GM23338 (cell line): ENCODE results near the gene CDH4. TPM values are rescaled to one million over a fixed set of nuclear protein-coding genes. Genes with fewer than 3 reads are reported as not detected.

Source experiments
- ATAC-seq: fragments of 200-7000 bp; cut with Tn5 transposase; 3 replicates; pipeline ENCODE4 v1.9.1; 2020
- DNase-seq: peaks from one replicate; pipeline ENCODE4 v3.0.0-alpha.2; 2015; ENCODE audit warnings: low spot score
- H2AFZ ChIP-seq: fragments of 200-600 bp; sonication (generic); 2 replicates; pipeline ENCODE4 v1.8.0; 2016; ENCODE audit warnings: antibody characterized with exemption, mild to moderate bottlenecking, moderate library complexity
- H3F3A ChIP-seq: fragments of 200-600 bp; sonication (generic); replicated peaks from 2 replicates; pipeline ENCODE4 v1.8.0; 2017; ENCODE audit warnings: antibody characterized with exemption, mixed run types, low read depth
- H3K27ac ChIP-seq: fragments of 200-600 bp; sonication (generic); 2 replicates; pipeline ENCODE4 v1.6.1; 2016; ENCODE audit warnings: low read depth
- H3K27me3 ChIP-seq: fragments of 200-600 bp; sonication (generic); 2 replicates; pipeline ENCODE4 v1.8.0; 2016; ENCODE audit warnings: mild to moderate bottlenecking, mixed run types, moderate library complexity; ENCODE audit not compliant: insufficient read depth
- H3K36me3 ChIP-seq: fragments of 200-600 bp; sonication (generic); 2 replicates; pipeline ENCODE4 v1.8.0; 2016; ENCODE audit warnings: mild to moderate bottlenecking; ENCODE audit not compliant: insufficient read depth
- H3K4me1 ChIP-seq: fragments of 200-600 bp; sonication (generic); 2 replicates; pipeline ENCODE4 v1.8.0; 2016; ENCODE audit warnings: mild to moderate bottlenecking, moderate library complexity; ENCODE audit not compliant: insufficient read depth
- H3K4me2 ChIP-seq: fragments of 200-600 bp; sonication (generic); 2 replicates; pipeline ENCODE4 v1.7.1; 2017; ENCODE audit warnings: mixed run types
- H3K4me3 ChIP-seq: fragments of 200-600 bp; sonication (generic); 2 replicates; pipeline ENCODE4 v1.6.1; 2016; ENCODE audit warnings: mixed run types
- H3K79me2 ChIP-seq: fragments of 200-600 bp; sonication (generic); replicated peaks from 2 replicates; pipeline ENCODE4 v1.8.0; 2017; ENCODE audit warnings: mild to moderate bottlenecking; ENCODE audit not compliant: insufficient read depth
- H3K9me2 ChIP-seq: fragments of 200-600 bp; sonication (generic); 2 replicates; pipeline ENCODE4 v1.8.0; 2017; ENCODE audit not compliant: insufficient read depth
- H4K20me1 ChIP-seq: fragments of 200-600 bp; sonication (generic); replicated peaks from 2 replicates; pipeline ENCODE4 v1.8.0; 2017; ENCODE audit warnings: mild to moderate bottlenecking; ENCODE audit not compliant: insufficient read depth
- H3K27ac Mint-ChIP-seq: 2 replicates; pipeline ENCODE4 v1.8.0; 2020; ENCODE audit warnings: inconsistent platforms, mild to moderate bottlenecking, moderate library complexity, mixed read lengths
- H3K27me3 Mint-ChIP-seq: 3 replicates; pipeline ENCODE4 v1.8.0; 2022; ENCODE audit warnings: low read depth, mild to moderate bottlenecking, moderate library complexity, mixed read lengths, inconsistent platforms; ENCODE audit not compliant: insufficient read depth, poor library complexity
- H3K36me3 Mint-ChIP-seq: 3 replicates; pipeline ENCODE4 v1.8.0; 2021; ENCODE audit warnings: low read depth, mild to moderate bottlenecking, inconsistent platforms, moderate library complexity, mixed read lengths
- H3K4me1 Mint-ChIP-seq: 3 replicates; pipeline ENCODE4 v1.8.0; 2020; ENCODE audit warnings: mild to moderate bottlenecking, inconsistent platforms, mixed read lengths
- H3K4me3 Mint-ChIP-seq: 3 replicates; pipeline ENCODE4 v1.8.0; 2021; ENCODE audit warnings: moderate library complexity, mild to moderate bottlenecking, inconsistent platforms, mixed read lengths
- H3K9me3 Mint-ChIP-seq: 3 replicates; pipeline ENCODE4 v1.8.0; 2020; ENCODE audit warnings: moderate library complexity, mild to moderate bottlenecking, inconsistent platforms, mixed read lengths
- CREB1 ChIP-seq: fragments of 250-450 bp; sonication (Bioruptor Pico); IDR thresholded peaks from 2 replicates; pipeline ENCODE4 v1.5.0; 2020; ENCODE audit warnings: low read depth, mild to moderate bottlenecking, moderate library complexity
- EZH2 ChIP-seq: fragments of 200-600 bp; sonication (generic); IDR thresholded peaks from one replicate; pipeline ENCODE4 v1.8.0; 2017; ENCODE audit warnings: antibody characterized with exemption, mild to moderate bottlenecking, low read depth; ENCODE audit not compliant: unreplicated experiment
- EZH2phosphoT487 ChIP-seq: fragments of 200-600 bp; sonication (generic); IDR thresholded peaks from one replicate; pipeline ENCODE4 v1.8.1; 2018; ENCODE audit warnings: antibody characterized with exemption; ENCODE audit not compliant: unreplicated experiment
- JUNB ChIP-seq: IDR thresholded peaks from one replicate; pipeline ENCODE4 v1.6.1; 2016; ENCODE audit warnings: antibody characterized with exemption; ENCODE audit not compliant: unreplicated experiment
- NANOG ChIP-seq: IDR thresholded peaks from 2 replicates; pipeline ENCODE4 v1.6.1; 2016; ENCODE audit warnings: antibody characterized with exemption, borderline replicate concordance
- POLR2AphosphoS5 ChIP-seq: IDR thresholded peaks from 2 replicates; pipeline ENCODE4 v1.6.1; 2016; ENCODE audit warnings: antibody characterized with exemption, low read depth
- STAT1 ChIP-seq: IDR thresholded peaks from one replicate; pipeline ENCODE4 v1.6.1; 2016; ENCODE audit warnings: antibody characterized with exemption; ENCODE audit not compliant: unreplicated experiment
- ZNF114 ChIP-seq: fragments of 250-450 bp; sonication (Bioruptor Pico); IDR thresholded peaks from 2 replicates; pipeline ENCODE4 v1.5.0; 2020; ENCODE audit warnings: mild to moderate bottlenecking, moderate library complexity
- ZNF331 ChIP-seq: fragments of 250-450 bp; sonication (Bioruptor Pico); IDR thresholded peaks from 2 replicates; pipeline ENCODE4 v1.5.0; 2020; ENCODE audit warnings: low read depth, mild to moderate bottlenecking, moderate library complexity
- polyA plus RNA-seq: library from polyadenylated mRNA; unstranded; fragments of >200 nt; fragmentation: Nextera tagmentation; extraction: Ambion mirVana; gene quantifications from 2 replicates; pipeline ENCODE4 v1.2.1, GENCODE V29; 2016
- total RNA-seq: library from RNA; depleted of rRNA; stranded (reverse); fragments of >200 nt; shearing (Covaris generic); gene quantifications from 2 replicates; pipeline ENCODE4 v1.2.3, GENCODE V29; 2014
- TF ChIP-seq, protein P1 (sequence below): IDR thresholded peaks from one replicate; pipeline ENCODE4 v1.6.1; 2018; ENCODE audit warnings: antibody characterized with exemption; ENCODE audit not compliant: unreplicated experiment
- TF ChIP-seq, protein P2 (sequence below): IDR thresholded peaks from 2 replicates; pipeline ENCODE4 v1.6.1; 2016; ENCODE audit warnings: antibody characterized with exemption
- TF ChIP-seq, protein P3 (sequence below), 2 experiments: fragments of 200-600 bp in 1 of 2; sonication (generic) in 1 of 2; conservative IDR thresholded peaks; 2 replicates each; pipeline versions ENCODE4 v1.5.1 to v1.6.1; 2016 to 2017; ENCODE audit warnings: antibody characterized with exemption in 2 of 2, low read depth in 2 of 2, mild to moderate bottlenecking in 2 of 2, moderate library complexity in 1 of 2

Gene CDH4
- total and polyA plus RNA-seq, 2 experiments from 2014 or later: 1.2 to 4.2 TPM

GRCh38 chr20:61448386-61448785 is 196.3 kb downstream of the CDH4 start:
- no peaks in the 10 kb centered on the region for H3K36me3 Mint-ChIP-seq
- H3K4me3 ChIP-seq: no peak overlapping the region
- no peaks in the 10 kb centered on the region for H4K20me1 ChIP-seq
- peak overlapping the region; percentile 39 for H3K4me2 ChIP-seq
- no peaks in the 10 kb centered on the region for H3K9me2 ChIP-seq
- peak overlapping the region; percentile 6; the same call in 1 of the 2 replicates for H3K27ac Mint-ChIP-seq
- H2AFZ ChIP-seq: no peak overlapping the region
- ATAC-seq: peak; percentile 17; the same call in 2 of the 3 replicates
- TF ChIP-seq JUNB: no peak
- no peak for TF ChIP-seq EZH2
- TF ChIP-seq, protein P1, sequence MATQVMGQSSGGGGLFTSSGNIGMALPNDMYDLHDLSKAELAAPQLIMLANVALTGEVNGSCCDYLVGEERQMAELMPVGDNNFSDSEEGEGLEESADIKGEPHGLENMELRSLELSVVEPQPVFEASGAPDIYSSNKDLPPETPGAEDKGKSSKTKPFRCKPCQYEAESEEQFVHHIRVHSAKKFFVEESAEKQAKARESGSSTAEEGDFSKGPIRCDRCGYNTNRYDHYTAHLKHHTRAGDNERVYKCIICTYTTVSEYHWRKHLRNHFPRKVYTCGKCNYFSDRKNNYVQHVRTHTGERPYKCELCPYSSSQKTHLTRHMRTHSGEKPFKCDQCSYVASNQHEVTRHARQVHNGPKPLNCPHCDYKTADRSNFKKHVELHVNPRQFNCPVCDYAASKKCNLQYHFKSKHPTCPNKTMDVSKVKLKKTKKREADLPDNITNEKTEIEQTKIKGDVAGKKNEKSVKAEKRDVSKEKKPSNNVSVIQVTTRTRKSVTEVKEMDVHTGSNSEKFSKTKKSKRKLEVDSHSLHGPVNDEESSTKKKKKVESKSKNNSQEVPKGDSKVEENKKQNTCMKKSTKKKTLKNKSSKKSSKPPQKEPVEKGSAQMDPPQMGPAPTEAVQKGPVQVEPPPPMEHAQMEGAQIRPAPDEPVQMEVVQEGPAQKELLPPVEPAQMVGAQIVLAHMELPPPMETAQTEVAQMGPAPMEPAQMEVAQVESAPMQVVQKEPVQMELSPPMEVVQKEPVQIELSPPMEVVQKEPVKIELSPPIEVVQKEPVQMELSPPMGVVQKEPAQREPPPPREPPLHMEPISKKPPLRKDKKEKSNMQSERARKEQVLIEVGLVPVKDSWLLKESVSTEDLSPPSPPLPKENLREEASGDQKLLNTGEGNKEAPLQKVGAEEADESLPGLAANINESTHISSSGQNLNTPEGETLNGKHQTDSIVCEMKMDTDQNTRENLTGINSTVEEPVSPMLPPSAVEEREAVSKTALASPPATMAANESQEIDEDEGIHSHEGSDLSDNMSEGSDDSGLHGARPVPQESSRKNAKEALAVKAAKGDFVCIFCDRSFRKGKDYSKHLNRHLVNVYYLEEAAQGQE: no peak
- TF ChIP-seq, protein P2, sequence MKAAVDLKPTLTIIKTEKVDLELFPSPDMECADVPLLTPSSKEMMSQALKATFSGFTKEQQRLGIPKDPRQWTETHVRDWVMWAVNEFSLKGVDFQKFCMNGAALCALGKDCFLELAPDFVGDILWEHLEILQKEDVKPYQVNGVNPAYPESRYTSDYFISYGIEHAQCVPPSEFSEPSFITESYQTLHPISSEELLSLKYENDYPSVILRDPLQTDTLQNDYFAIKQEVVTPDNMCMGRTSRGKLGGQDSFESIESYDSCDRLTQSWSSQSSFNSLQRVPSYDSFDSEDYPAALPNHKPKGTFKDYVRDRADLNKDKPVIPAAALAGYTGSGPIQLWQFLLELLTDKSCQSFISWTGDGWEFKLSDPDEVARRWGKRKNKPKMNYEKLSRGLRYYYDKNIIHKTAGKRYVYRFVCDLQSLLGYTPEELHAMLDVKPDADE: no peak
- H3K9me3 Mint-ChIP-seq: no peaks in the 10 kb centered on the region
- DNase-seq: no peak
- H3K4me1 ChIP-seq: peaks cover 46% of the 10 kb centered on the region
- no peak overlapping the region for H3K4me3 Mint-ChIP-seq
- H3K79me2 ChIP-seq: no peaks in the 10 kb centered on the region
- peaks cover 9% of the 10 kb centered on the region for H3F3A ChIP-seq
- no peaks in the 10 kb centered on the region for H3K36me3 ChIP-seq
- no peaks in the 10 kb centered on the region for H3K27me3 ChIP-seq
- H3K27ac ChIP-seq: 0 out of 2 replicates have a peak overlapping the region, but pooled peaks have one; percentile 40
- H3K4me1 Mint-ChIP-seq: peaks cover 54% of the 10 kb centered on the region
- peaks cover 5% of the 10 kb centered on the region for H3K27me3 Mint-ChIP-seq

GRCh38 chr20:61449057-61449609 is 197.1 kb downstream of the CDH4 start:
- Mint-ChIP-seq H3K36me3 (no peaks in the 10 kb centered on the region), H3K4me1 (peaks cover 60% of the 10 kb centered on the region), H3K9me3 (no peaks in the 10 kb centered on the region), H3K27ac (no peak overlapping the region), H3K4me3 (no peak overlapping the region), H3K27me3 (peaks cover 5% of the 10 kb centered on the region)
- DNase-seq (no peak), ATAC-seq (peak; percentile 23)
- Histone ChIP-seq H3K4me3 (no peak overlapping the region), H3K4me1 (peaks cover 47% of the 10 kb centered on the region), H3K27ac (no peak overlapping the region), H3F3A (peaks cover 7% of the 10 kb centered on the region), H2AFZ (no peak overlapping the region), H3K79me2 (no peaks in the 10 kb centered on the region), H3K9me2 (no peaks in the 10 kb centered on the region), H3K36me3 (no peaks in the 10 kb centered on the region), H4K20me1 (no peaks in the 10 kb centered on the region), H3K4me2 (peak overlapping the region; percentile 39; the same call in 1 of the 2 replicates), H3K27me3 (no peaks in the 10 kb centered on the region)
- TF ChIP-seq STAT1 (no peak), NANOG (no peak), JUNB (no peak), EZH2phosphoT487 (no peak), CREB1 (CRISPR knock-in tag) (no peak), EZH2 (no peak), ZNF331 (no peak), POLR2AphosphoS5 (no peak), ZNF114 (CRISPR knock-in tag) (no peak)
- TF ChIP-seq, protein P2: no peak
- TF ChIP-seq, protein P1: no peak
- TF ChIP-seq, protein P3, sequence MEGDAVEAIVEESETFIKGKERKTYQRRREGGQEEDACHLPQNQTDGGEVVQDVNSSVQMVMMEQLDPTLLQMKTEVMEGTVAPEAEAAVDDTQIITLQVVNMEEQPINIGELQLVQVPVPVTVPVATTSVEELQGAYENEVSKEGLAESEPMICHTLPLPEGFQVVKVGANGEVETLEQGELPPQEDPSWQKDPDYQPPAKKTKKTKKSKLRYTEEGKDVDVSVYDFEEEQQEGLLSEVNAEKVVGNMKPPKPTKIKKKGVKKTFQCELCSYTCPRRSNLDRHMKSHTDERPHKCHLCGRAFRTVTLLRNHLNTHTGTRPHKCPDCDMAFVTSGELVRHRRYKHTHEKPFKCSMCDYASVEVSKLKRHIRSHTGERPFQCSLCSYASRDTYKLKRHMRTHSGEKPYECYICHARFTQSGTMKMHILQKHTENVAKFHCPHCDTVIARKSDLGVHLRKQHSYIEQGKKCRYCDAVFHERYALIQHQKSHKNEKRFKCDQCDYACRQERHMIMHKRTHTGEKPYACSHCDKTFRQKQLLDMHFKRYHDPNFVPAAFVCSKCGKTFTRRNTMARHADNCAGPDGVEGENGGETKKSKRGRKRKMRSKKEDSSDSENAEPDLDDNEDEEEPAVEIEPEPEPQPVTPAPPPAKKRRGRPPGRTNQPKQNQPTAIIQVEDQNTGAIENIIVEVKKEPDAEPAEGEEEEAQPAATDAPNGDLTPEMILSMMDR (conservative IDR thresholded peaks at IDR 0.05; ENCODE audit: low read depth in 2 of 2): no peak
